Fibroblast of gingiva (primary cell): ENCODE data around the gene DHRS3.

Source experiments
- DNase-seq: peaks from one replicate; pipeline ENCODE4 v3.0.0-alpha.2; 2011; ENCODE audit warnings: low read depth

Gene DHRS3

GRCh38 chr1:12599657-12600056 lies 18.4 kb downstream of the DHRS3 start:
- DNase-seq = no peak

- DNase-seq = no peak
These were observed 19.0 kb downstream of the DHRS3 start for GRCh38 chr1:12598974-12599373.

DNA sequence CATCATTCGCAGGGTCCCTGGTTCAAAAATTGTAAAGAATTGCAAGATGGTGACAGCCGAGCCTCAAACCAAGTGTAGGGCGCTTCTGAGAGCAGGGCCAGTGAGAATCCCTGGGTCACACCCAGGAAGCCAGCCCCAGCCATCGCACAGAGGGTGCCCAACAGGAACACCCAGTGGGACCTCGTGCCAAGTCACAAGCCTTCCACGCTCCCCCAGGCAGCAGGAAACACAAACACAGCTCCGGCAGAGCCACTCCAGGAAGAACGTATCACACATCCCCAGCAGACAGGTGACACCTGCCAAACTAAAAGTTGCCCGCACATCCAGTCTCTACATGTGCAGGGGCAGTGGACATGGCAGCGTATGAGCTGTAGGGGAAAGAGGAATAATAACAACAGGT lies 20.2 kb downstream of the DHRS3 start:
- DNase-seq = no peak

GRCh38 chr1:12596007-12596821 lies 21.8 kb downstream of the DHRS3 start:
- peak; percentile 93 for DNase-seq

GRCh38 chr1:12595757-12596006 lies 22.3 kb downstream of the DHRS3 start:
- no peak for DNase-seq

- DNase-seq = no peak
These were observed 22.8 kb downstream of the DHRS3 start for GRCh38 chr1:12594966-12595756.

DNA sequence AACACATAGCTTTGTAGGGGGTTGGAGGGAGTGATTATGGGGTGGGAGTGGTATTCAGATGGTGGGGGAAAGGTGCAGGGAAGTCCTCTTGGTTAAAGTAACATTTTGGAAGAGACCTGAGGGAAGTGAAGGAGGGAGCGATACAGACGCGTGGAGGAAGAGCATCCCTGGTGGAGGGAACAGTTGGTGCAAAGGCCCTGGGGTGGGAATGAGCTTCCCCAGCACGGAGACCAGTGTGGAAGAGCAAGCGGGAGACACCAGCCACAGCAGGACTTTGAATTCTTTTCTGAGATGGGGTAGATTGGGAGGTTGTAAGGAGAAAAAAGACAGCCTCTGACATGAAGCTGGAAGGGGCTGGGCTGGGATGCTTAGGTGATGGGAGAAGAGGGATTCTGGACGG lies 23.5 kb downstream of the DHRS3 start:
- DNase-seq = no peak

DNA sequence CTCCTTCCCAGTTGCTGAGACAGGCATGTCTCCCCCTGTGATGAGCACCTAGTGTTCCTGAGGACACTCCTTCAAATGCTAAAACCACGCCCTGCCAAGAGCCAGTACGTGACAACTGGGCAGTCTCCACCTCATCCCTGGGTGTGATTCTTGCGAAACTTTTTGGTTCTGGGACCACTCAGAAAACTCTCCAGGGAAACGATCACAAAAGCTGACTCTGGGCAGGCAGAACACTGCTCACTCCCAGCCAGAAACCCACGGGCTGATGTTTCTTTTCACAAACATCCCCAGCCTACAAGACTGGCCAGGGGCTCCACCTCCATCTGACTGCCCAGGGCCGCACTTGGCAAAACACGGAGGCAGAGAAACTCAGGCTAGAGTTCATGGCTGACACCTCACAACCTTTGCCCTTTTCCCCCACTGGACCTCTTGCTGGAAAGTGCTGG lies 24.4 kb downstream of the DHRS3 start:
- DNase-seq = no peak

DNA sequence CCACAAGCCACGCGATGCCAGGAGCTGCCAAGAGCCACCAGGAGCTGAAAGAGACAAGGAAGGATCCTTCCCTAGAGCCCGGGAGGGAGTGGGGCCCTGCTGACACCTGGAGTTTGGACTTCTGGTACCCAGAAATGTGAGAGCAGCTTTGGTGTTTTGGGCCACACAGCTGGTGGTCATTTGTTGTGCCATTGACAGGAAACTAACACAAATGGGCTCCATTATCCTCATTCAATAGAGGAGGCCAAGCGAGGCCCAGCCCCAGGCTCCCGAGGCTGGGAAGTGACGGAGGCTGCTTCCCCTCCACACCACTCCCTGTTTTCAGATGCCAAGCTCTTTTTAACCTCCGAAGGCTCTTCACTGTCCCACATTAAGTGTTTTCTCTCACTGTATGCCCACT lies 25.5 kb downstream of the DHRS3 start:
- DNase-seq = no peak

DNA sequence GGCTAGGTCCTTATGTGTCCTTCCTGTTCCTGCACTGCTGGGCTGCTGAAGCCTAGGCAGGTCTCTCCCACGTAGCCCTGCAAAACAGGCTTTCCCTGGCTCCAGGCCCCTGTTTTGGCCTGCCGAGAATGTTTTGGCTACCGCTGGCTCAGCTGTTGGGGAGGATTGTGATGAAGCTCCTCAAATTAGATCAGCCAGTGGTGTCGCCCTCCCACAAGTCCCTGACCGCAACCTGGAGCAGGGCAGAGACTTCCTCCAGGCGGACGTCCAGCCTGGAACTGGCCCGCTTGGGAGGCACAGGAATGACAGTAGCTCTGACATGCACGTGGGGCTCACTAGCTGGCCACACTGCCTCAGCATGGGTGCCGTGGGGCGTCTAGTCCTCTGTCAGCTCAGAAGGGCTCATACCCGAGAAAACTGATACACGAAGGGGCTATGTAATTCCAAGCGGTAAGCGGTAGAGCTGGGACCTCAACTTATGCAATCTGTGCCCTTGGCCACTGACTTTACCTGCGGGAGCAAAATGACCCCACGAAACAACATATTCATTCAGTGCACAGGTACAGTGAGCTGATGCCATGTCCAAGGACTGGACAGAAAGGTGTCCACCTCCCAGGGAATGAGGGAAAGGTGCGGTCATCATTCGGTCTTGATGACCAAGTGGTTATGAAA lies 26.6 kb downstream of the DHRS3 start:
- no peak for DNase-seq

- no peak for DNase-seq
These were observed 29.3 kb downstream of the DHRS3 start for GRCh38 chr1:12588695-12589094.

GRCh38 chr1:12587981-12588640 lies 29.9 kb downstream of the DHRS3 start:
- no peak for DNase-seq

- DNase-seq = no peak
These were observed 31.8 kb downstream of the DHRS3 start for GRCh38 chr1:12585951-12586942.

DNA sequence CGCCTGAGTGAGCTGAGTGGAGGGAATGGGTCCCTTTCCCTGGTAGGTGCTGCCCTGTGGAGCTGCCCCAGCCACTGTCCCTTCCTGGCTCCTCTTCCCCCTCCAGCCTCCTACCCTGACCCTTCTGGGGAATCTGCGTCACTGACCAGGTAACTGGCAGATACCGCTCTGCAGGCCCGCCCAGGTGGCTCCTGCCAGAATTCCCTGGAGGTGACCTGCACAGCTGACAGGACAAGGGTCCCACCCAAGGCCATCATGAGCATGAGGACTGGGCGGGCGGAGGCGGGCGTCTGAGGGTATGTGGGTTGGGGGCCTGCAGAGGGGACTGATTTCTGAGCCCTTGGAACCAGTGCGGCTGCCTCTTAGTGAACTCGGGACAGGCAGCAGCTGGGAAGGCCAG lies 32.5 kb downstream of the DHRS3 start:
- no peak for DNase-seq

- no peak for DNase-seq
These were observed 33.0 kb downstream of the DHRS3 start for GRCh38 chr1:12584900-12585525.

DNA sequence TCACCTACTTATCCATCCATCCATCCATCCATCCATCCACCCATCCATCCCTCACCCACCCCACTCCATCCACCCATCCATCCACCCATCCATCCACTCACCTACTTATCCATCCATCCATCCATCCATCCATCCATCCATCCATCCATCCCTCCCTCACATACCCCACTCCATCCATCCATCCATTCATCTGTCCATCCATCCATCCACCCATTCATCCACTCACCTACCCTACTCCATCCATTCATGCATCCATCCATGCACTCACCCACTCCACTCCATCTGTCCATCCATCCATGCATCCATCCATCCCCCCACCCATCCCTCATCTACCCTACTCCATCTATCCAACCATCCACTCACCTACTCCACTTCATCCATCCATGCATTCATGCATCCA lies 34.5 kb downstream of the DHRS3 start:
- no peak for DNase-seq

DNA sequence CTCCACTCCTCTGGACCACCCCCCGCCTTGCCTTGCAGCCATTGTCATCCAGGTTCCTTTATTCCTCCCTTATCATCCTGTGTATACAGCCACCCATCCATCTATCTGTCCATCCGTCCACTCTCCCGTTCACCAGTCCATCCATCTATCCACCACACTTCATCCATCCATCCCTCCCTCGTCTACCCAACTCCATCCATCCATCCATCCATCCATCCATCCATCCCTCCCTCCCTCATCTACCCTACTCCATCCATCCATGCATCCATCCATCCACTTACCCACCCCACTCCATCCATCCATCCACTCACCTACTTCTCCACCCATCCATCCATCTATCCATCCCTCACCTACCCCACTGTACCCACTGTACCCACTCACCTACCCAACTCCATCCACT lies 35.4 kb downstream of the DHRS3 start:
- no peak for DNase-seq

GRCh38 chr1:12581179-12581578 lies 36.8 kb downstream of the DHRS3 start:
- peak; percentile 48 for DNase-seq

DNA sequence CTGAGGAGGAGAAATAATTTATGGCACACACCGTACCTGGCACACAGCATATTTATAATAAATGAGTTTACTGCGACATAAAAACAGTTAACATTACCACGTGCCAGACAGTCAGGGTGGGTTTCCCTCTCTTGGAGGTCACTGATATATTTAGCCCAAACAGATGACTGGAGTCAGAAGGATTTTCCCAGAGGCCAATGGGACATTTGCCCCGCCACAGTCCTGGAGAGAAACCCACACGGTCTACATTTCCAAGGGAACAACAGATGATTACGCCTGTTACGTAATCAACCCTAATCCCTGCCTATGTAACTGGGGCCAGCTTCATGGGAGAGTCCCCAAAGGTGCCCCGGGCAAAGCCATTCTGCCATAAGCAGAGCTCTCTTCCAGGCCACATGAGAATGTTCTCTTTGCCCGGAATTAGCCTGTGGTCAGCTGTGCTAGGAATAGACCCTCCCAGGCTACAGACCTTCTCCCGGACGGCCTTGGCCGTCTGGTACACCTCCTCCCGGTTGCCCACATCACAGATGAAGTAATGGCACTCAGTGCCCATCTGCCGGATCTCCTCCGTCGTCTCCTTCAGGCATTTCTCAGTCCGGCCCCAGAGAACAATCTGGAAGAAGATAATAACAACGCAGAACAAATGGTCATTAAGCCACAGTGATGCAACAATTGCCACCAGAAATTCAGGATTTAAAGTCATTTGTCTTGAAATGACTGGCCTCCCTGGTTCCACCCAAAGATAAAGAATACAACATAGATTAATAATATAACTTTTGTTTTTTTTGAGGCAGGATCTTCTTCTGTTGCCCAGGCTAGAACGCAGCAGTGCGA lies 37.7 kb downstream of the DHRS3 start:
- DNase-seq = peak; percentile 68

GRCh38 chr1:12578860-12579422 lies 39.1 kb downstream of the DHRS3 start:
- DNase-seq = no peak
